GM18873 (cell line): ENCODE data around the gene LYZL6.

Experiments
- ATAC-seq: cut with Tn5 transposase; IDR thresholded peaks from one replicate; pipeline ENCODE4 v1.9.1; 2021; ENCODE audit warnings: mild to moderate bottlenecking, moderate library complexity, moderate number of reproducible peaks; ENCODE audit not compliant: unreplicated experiment, low FRiP score

The LYZL6 gene

GRCh38 chr17:35889241-35889640 lies 54.3 kb downstream of the LYZL6 start:
- no peak for ATAC-seq
